ENCODE measurements around the gene EVC2. TPM values are rescaled to one million over a fixed set of nuclear protein-coding genes. Genes with fewer than 3 reads are reported as not detected.

EVC2 gene
- total and polyA plus RNA-seq, 10 of the 15 experiments (the other 5 are each of a cell fraction or from before 2014, with no cell fraction given) = 0.34 to 10.4 (median 5.6) TPM

DNA sequence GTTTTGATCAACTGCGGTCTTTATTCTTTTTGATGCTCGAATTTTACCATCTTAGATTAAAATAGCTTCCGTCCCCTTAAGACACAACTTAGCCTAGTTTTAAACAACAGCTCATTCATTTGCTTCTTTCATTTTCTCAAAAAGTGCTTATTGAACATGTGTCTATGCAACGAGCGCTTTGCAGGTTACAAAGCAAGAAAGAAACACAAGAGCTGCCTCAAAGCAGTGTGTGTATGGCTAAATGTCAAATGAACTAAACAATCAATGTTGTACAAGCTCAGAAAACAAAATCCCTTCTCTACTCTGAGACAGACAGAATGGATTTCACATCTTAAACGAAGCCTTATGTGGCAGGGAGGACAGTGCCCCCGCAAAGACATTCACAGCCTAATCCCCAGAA is 61.0 kb downstream of the EVC2 start (continued):
- TF ChIP-seq, protein P1, sequence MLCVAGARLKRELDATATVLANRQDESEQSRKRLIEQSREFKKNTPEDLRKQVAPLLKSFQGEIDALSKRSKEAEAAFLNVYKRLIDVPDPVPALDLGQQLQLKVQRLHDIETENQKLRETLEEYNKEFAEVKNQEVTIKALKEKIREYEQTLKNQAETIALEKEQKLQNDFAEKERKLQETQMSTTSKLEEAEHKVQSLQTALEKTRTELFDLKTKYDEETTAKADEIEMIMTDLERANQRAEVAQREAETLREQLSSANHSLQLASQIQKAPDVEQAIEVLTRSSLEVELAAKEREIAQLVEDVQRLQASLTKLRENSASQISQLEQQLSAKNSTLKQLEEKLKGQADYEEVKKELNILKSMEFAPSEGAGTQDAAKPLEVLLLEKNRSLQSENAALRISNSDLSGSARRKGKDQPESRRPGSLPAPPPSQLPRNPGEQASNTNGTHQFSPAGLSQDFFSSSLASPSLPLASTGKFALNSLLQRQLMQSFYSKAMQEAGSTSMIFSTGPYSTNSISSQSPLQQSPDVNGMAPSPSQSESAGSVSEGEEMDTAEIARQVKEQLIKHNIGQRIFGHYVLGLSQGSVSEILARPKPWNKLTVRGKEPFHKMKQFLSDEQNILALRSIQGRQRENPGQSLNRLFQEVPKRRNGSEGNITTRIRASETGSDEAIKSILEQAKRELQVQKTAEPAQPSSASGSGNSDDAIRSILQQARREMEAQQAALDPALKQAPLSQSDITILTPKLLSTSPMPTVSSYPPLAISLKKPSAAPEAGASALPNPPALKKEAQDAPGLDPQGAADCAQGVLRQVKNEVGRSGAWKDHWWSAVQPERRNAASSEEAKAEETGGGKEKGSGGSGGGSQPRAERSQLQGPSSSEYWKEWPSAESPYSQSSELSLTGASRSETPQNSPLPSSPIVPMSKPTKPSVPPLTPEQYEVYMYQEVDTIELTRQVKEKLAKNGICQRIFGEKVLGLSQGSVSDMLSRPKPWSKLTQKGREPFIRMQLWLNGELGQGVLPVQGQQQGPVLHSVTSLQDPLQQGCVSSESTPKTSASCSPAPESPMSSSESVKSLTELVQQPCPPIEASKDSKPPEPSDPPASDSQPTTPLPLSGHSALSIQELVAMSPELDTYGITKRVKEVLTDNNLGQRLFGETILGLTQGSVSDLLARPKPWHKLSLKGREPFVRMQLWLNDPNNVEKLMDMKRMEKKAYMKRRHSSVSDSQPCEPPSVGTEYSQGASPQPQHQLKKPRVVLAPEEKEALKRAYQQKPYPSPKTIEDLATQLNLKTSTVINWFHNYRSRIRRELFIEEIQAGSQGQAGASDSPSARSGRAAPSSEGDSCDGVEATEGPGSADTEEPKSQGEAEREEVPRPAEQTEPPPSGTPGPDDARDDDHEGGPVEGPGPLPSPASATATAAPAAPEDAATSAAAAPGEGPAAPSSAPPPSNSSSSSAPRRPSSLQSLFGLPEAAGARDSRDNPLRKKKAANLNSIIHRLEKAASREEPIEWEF (IDR thresholded peaks at IDR 0.05; ENCODE audit: insufficient replicate concordance, low read depth, low read length) = no peak
- TF ChIP-seq, protein P2, sequence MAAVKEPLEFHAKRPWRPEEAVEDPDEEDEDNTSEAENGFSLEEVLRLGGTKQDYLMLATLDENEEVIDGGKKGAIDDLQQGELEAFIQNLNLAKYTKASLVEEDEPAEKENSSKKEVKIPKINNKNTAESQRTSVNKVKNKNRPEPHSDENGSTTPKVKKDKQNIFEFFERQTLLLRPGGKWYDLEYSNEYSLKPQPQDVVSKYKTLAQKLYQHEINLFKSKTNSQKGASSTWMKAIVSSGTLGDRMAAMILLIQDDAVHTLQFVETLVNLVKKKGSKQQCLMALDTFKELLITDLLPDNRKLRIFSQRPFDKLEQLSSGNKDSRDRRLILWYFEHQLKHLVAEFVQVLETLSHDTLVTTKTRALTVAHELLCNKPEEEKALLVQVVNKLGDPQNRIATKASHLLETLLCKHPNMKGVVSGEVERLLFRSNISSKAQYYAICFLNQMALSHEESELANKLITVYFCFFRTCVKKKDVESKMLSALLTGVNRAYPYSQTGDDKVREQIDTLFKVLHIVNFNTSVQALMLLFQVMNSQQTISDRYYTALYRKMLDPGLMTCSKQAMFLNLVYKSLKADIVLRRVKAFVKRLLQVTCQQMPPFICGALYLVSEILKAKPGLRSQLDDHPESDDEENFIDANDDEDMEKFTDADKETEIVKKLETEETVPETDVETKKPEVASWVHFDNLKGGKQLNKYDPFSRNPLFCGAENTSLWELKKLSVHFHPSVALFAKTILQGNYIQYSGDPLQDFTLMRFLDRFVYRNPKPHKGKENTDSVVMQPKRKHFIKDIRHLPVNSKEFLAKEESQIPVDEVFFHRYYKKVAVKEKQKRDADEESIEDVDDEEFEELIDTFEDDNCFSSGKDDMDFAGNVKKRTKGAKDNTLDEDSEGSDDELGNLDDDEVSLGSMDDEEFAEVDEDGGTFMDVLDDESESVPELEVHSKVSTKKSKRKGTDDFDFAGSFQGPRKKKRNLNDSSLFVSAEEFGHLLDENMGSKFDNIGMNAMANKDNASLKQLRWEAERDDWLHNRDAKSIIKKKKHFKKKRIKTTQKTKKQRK (IDR thresholded peaks at IDR 0.05; ENCODE audit: low read depth, low read length) = no peak
- TF ChIP-seq CBX5 (IDR thresholded peaks at IDR 0.05; ENCODE audit: low read depth) (no peak), E4F1 (IDR thresholded peaks at IDR 0.05; ENCODE audit: borderline replicate concordance, partially characterized antibody) (no peak), FOXK2 (IDR thresholded peaks at IDR 0.05) (no peak), NBN (IDR thresholded peaks at IDR 0.05) (no peak), DPF2 (IDR thresholded peaks at IDR 0.05) (no peak)

All from GM12878 (cell line).